Ovary (tissue), 3 donors: ENCODE results near the gene PCF11.

Experiments used
- CTCF ChIP-seq, 3 donors: fragments of 450-650 bp in 2 of 3; fragments of 200-600 bp in 1 of 3; IDR thresholded peaks; one replicate each; pipeline versions ENCODE4 v1.5.1 to v1.8.0; 2016 to 2022; ENCODE audit warnings: antibody characterized with exemption in 3 of 3, mild to moderate bottlenecking in 1 of 3
- EP300 ChIP-seq: sonication (generic); formaldehyde crosslinking; IDR thresholded peaks from one replicate; pipeline ENCODE4 v1.6.1; 2017; ENCODE audit warnings: antibody characterized with exemption
- POLR2A ChIP-seq: fragments of 450-650 bp; IDR thresholded peaks from one replicate; pipeline ENCODE4 v1.6.1; 2017; ENCODE audit warnings: antibody characterized with exemption, mild to moderate bottlenecking, moderate library complexity
- donor health status: DM: no; HTN: no; CAD: no.

- TF ChIP-seq POLR2A (no peak), CTCF (IDR thresholded peaks at IDR 0.05) (no peak), EP300 (no peak)
Measured at GRCh38 chr11:83115026-83115425, 41.9 kb upstream of the PCF11 start.
